Inflammatory macrophage treated with lipopolysaccharide for 4 hours (primary cell): ENCODE measurements around the gene ATP5IF1.

Experiments used
- DNase-seq: peaks from one replicate; pipeline ENCODE4 v3.0.0-alpha.2; 2020

Gene ATP5IF1

GRCh38 chr1:28239004-28239403 is 3.1 kb downstream of the ATP5IF1 start:
- no peak for DNase-seq

GRCh38 chr1:28240024-28240423 is 4.1 kb downstream of the ATP5IF1 start:
- DNase-seq, result no peak

- no peak for DNase-seq
Observed at GRCh38 chr1:28241638-28242241, 5.8 kb downstream of the ATP5IF1 start.

- no peak for DNase-seq
Observed at GRCh38 chr1:28243685-28244311, 7.9 kb downstream of the ATP5IF1 start.

- no peak for DNase-seq
Observed at GRCh38 chr1:28244549-28245251, 8.8 kb downstream of the ATP5IF1 start.

- no peak for DNase-seq
Observed at GRCh38 chr1:28246427-28246832, 10.5 kb downstream of the ATP5IF1 start.

GRCh38 chr1:28247612-28248272 is 11.8 kb downstream of the ATP5IF1 start:
- DNase-seq, result no peak

- DNase-seq, result peak; percentile 72
Observed at GRCh38 chr1:28248273-28249012, 12.5 kb downstream of the ATP5IF1 start.

- peak; percentile 53 for DNase-seq
Observed at GRCh38 chr1:28249013-28249865, 13.3 kb downstream of the ATP5IF1 start.

- no peak for DNase-seq
Observed at GRCh38 chr1:28249866-28250295, 14.0 kb downstream of the ATP5IF1 start.

GRCh38 chr1:28256197-28256827 is 20.4 kb downstream of the ATP5IF1 start:
- no peak for DNase-seq

GRCh38 chr1:28257736-28258135 is 21.8 kb downstream of the ATP5IF1 start:
- DNase-seq, result no peak

GRCh38 chr1:28258628-28259251 is 22.8 kb downstream of the ATP5IF1 start:
- DNase-seq, result peak; percentile 75

- peak; percentile 100 for DNase-seq
Observed at GRCh38 chr1:28259252-28259933, 23.5 kb downstream of the ATP5IF1 start, which contains the start of gene SESN2. SESN2 (plus strand) TSS chr1:28259518; CDS start chr1:28259848, 330 bp downstream.

- peak; percentile 46 for DNase-seq
Observed at GRCh38 chr1:28259934-28260802, 24.2 kb downstream of the ATP5IF1 start.

GRCh38 chr1:28260803-28261174 is 24.9 kb downstream of the ATP5IF1 start:
- DNase-seq, result no peak

GRCh38 chr1:28264897-28265296 is 29.0 kb downstream of the ATP5IF1 start:
- no peak for DNase-seq

GRCh38 chr1:28265577-28265976 is 29.7 kb downstream of the ATP5IF1 start:
- DNase-seq, result no peak

- DNase-seq, result no peak
Observed at GRCh38 chr1:28266920-28267322, 31.0 kb downstream of the ATP5IF1 start.
